HepG2 (cell line): ENCODE data around the gene MACROH2A1. TPM values are rescaled to one million over a fixed set of nuclear protein-coding genes. Genes with fewer than 3 reads are reported as not detected.

Experiments used
- GPN1 ChIP-seq: sonication (generic); formaldehyde crosslinking; IDR thresholded peaks from 2 replicates; pipeline ENCODE4 v1.5.1; 2020; ENCODE audit warnings: missing genetic modification reagents, borderline replicate concordance
- HHEX ChIP-seq: IDR thresholded peaks from 2 replicates; pipeline ENCODE4 v1.6.1; 2016; ENCODE audit warnings: control low read depth
- HNRNPLL ChIP-seq: fragments of 200-400 bp; formaldehyde crosslinking; IDR thresholded peaks from 2 replicates; pipeline ENCODE4 v1.6.1; 2017; ENCODE audit warnings: mild to moderate bottlenecking, low read depth, low read length; ENCODE audit not compliant: poor library complexity, severe bottlenecking
- NCOA5 ChIP-seq: sonication (generic); formaldehyde crosslinking; IDR thresholded peaks from 2 replicates; pipeline ENCODE4 v1.4.0; 2020; ENCODE audit warnings: missing genetic modification reagents
- NR3C1 ChIP-seq: sonication (generic); formaldehyde crosslinking; IDR thresholded peaks from 2 replicates; pipeline ENCODE4 v1.4.0; 2020; ENCODE audit warnings: missing genetic modification reagents
- SKI ChIP-seq: fragments of 450-650 bp; IDR thresholded peaks from one replicate; pipeline ENCODE4 v1.6.1; 2018; ENCODE audit warnings: mild to moderate bottlenecking; ENCODE audit not compliant: partially characterized antibody
- SP4 ChIP-seq: sonication (generic); formaldehyde crosslinking; IDR thresholded peaks from 2 replicates; pipeline ENCODE4 v1.8.1; 2023; ENCODE audit warnings: mild to moderate bottlenecking, missing genetic modification reagents
- TAF1 ChIP-seq: sonication (generic); formaldehyde crosslinking; IDR thresholded peaks from 2 replicates; pipeline ENCODE4 v1.4.0; 2020; ENCODE audit warnings: missing genetic modification reagents
- ZBTB21 ChIP-seq: sonication (generic); formaldehyde crosslinking; IDR thresholded peaks from 2 replicates; pipeline ENCODE4 v1.4.0; 2020; ENCODE audit warnings: missing genetic modification reagents
- ZBTB7A ChIP-seq: sonication (generic); formaldehyde crosslinking; IDR thresholded peaks from 2 replicates; pipeline ENCODE4 v1.8.0; 2022; ENCODE audit warnings: mild to moderate bottlenecking, missing genetic modification reagents
- ZFP36L2 ChIP-seq: sonication (generic); formaldehyde crosslinking; IDR thresholded peaks from 2 replicates; pipeline ENCODE4 v1.4.0; 2020; ENCODE audit warnings: missing genetic modification reagents
- ZNF138 ChIP-seq: sonication (generic); formaldehyde crosslinking; IDR thresholded peaks from 2 replicates; pipeline ENCODE4 v1.5.0; 2020; ENCODE audit warnings: mild to moderate bottlenecking, low read depth, missing genetic modification reagents
- ZNF232 ChIP-seq: sonication (generic); formaldehyde crosslinking; IDR thresholded peaks from 2 replicates; pipeline ENCODE4 v1.4.0; 2020; ENCODE audit warnings: missing genetic modification reagents, borderline replicate concordance
- ZNF589 ChIP-seq: sonication (generic); formaldehyde crosslinking; conservative IDR thresholded peaks from 2 replicates; pipeline ENCODE4 v1.8.0; 2022; ENCODE audit warnings: mild to moderate bottlenecking, moderate library complexity, missing genetic modification reagents
- ZNF616 ChIP-seq: sonication (generic); formaldehyde crosslinking; IDR thresholded peaks from 2 replicates; pipeline ENCODE4 v1.5.0; 2020; ENCODE audit warnings: low read depth, mild to moderate bottlenecking, missing genetic modification reagents
- polyA plus RNA-seq, 8 experiments: library from polyadenylated mRNA; depleted of rRNA in 3 of 8; stranded (reverse) in 7 of 8; unstranded in 1 of 8; fragments of >200 nt; fragmentation: Illumina TruSeq in 4 of 8; extraction: Trizol in 4 of 8; gene quantifications; 2 replicates each; pipeline versions ENCODE4 v1.2.1 to v1.2.3, GENCODE V29; 2011 to 2016; ENCODE audit warnings: low read depth in 4 of 8, missing spikeins in 1 of 8, mixed read lengths in 1 of 8; ENCODE audit not compliant: insufficient read depth in 1 of 8
- total RNA-seq, 5 experiments: library from RNA; depleted of rRNA; stranded (reverse); fragments of >200 nt; fragmentation: Illumina TruSeq; extraction: Trizol; gene quantifications; 2 replicates each; pipeline ENCODE4 v1.2.3, GENCODE V29; 2016; ENCODE audit warnings: low read depth in 1 of 5
- TF ChIP-seq, protein P1 (sequence below): sonication (generic); formaldehyde crosslinking; IDR thresholded peaks from 2 replicates; pipeline ENCODE4 v1.4.0; 2020; ENCODE audit warnings: missing genetic modification reagents
- TF ChIP-seq, protein P2 (sequence below): sonication (generic); formaldehyde crosslinking; conservative IDR thresholded peaks from 2 replicates; pipeline ENCODE4 v1.8.0; 2022; ENCODE audit warnings: mild to moderate bottlenecking, moderate library complexity, missing genetic modification reagents
- TF ChIP-seq, protein P3 (sequence below): sonication (generic); formaldehyde crosslinking; IDR thresholded peaks from 2 replicates; pipeline ENCODE4 v1.4.0; 2020; ENCODE audit warnings: missing genetic modification reagents, mild to moderate bottlenecking, borderline replicate concordance

MACROH2A1 gene
- total and polyA plus RNA-seq, 2 of the 13 experiments (the other 11 are each of a cell fraction or from before 2014, with no cell fraction given), result 69.1 to 158 TPM

DNA sequence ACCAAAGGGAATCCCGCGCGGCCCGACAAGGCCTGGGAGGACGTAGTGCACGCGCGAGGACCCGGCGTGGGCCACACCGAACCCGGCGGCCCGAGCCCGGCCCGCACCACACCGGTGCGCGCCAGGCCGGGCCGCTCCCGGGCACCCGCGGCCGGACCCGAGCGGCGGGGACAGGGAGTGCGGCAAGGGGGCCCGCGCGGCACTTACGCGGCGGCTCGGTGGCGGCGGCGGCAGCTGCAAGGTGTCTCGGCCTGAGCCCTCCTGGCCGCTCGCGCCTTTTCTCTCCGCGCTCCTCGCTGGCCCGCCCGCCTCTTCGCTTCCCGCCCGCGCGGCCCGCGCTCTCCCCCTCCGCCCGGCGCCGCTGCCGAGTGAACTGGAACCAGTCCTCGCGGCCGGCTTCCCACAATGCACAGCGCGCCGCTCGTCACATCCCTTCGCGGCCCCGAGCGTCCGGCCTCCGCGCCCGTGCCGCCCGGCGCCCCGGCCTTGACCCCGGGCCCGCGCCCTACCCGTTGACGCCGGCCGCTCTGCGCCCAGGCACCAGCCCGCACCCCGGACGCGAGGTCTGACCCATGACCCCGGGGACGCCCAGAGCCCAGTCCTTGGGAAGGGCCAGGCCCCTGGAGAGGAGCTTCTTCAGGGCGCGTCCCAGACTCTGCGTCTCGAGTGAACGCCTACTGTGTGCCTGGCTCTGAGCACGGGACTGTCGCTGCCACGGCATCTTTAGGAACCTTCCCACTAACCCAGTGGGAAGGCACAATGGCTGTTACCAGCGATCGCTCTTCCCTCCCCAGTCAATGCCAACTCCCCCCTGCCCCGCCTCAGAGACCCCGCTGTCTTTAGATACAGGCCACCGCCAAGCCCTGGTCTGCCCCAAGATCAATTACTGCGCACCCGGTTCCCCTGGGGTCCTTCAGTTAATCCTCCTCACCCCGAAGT lies at the start of gene MACROH2A1 (continued):
- no peak for TF ChIP-seq HHEX (CRISPR knock-in tag)
- TF ChIP-seq, protein P1, sequence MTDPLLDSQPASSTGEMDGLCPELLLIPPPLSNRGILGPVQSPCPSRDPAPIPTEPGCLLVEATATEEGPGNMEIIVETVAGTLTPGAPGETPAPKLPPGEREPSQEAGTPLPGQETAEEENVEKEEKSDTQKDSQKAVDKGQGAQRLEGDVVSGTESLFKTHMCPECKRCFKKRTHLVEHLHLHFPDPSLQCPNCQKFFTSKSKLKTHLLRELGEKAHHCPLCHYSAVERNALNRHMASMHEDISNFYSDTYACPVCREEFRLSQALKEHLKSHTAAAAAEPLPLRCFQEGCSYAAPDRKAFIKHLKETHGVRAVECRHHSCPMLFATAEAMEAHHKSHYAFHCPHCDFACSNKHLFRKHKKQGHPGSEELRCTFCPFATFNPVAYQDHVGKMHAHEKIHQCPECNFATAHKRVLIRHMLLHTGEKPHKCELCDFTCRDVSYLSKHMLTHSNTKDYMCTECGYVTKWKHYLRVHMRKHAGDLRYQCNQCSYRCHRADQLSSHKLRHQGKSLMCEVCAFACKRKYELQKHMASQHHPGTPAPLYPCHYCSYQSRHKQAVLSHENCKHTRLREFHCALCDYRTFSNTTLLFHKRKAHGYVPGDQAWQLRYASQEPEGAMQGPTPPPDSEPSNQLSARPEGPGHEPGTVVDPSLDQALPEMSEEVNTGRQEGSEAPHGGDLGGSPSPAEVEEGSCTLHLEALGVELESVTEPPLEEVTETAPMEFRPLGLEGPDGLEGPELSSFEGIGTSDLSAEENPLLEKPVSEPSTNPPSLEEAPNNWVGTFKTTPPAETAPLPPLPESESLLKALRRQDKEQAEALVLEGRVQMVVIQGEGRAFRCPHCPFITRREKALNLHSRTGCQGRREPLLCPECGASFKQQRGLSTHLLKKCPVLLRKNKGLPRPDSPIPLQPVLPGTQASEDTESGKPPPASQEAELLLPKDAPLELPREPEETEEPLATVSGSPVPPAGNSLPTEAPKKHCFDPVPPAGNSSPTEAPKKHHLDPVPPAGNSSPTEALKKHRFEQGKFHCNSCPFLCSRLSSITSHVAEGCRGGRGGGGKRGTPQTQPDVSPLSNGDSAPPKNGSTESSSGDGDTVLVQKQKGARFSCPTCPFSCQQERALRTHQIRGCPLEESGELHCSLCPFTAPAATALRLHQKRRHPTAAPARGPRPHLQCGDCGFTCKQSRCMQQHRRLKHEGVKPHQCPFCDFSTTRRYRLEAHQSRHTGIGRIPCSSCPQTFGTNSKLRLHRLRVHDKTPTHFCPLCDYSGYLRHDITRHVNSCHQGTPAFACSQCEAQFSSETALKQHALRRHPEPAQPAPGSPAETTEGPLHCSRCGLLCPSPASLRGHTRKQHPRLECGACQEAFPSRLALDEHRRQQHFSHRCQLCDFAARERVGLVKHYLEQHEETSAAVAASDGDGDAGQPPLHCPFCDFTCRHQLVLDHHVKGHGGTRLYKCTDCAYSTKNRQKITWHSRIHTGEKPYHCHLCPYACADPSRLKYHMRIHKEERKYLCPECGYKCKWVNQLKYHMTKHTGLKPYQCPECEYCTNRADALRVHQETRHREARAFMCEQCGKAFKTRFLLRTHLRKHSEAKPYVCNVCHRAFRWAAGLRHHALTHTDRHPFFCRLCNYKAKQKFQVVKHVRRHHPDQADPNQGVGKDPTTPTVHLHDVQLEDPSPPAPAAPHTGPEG, result peak; percentile 95
- peak; percentile 87 for TF ChIP-seq SKI
- TF ChIP-seq, protein P2, sequence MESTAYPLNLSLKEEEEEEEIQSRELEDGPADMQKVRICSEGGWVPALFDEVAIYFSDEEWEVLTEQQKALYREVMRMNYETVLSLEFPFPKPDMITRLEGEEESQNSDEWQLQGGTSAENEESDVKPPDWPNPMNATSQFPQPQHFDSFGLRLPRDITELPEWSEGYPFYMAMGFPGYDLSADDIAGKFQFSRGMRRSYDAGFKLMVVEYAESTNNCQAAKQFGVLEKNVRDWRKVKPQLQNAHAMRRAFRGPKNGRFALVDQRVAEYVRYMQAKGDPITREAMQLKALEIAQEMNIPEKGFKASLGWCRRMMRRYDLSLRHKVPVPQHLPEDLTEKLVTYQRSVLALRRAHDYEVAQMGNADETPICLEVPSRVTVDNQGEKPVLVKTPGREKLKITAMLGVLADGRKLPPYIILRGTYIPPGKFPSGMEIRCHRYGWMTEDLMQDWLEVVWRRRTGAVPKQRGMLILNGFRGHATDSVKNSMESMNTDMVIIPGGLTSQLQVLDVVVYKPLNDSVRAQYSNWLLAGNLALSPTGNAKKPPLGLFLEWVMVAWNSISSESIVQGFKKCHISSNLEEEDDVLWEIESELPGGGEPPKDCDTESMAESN, result peak; percentile 76; the same call in 1 of the 2 replicates
- peak; percentile 60 for TF ChIP-seq ZNF232
- 0 out of 2 replicates have a peak, but pooled peaks have one; percentile 53 for TF ChIP-seq ZFP36L2 (CRISPR knock-in tag)
- TF ChIP-seq, protein P3, sequence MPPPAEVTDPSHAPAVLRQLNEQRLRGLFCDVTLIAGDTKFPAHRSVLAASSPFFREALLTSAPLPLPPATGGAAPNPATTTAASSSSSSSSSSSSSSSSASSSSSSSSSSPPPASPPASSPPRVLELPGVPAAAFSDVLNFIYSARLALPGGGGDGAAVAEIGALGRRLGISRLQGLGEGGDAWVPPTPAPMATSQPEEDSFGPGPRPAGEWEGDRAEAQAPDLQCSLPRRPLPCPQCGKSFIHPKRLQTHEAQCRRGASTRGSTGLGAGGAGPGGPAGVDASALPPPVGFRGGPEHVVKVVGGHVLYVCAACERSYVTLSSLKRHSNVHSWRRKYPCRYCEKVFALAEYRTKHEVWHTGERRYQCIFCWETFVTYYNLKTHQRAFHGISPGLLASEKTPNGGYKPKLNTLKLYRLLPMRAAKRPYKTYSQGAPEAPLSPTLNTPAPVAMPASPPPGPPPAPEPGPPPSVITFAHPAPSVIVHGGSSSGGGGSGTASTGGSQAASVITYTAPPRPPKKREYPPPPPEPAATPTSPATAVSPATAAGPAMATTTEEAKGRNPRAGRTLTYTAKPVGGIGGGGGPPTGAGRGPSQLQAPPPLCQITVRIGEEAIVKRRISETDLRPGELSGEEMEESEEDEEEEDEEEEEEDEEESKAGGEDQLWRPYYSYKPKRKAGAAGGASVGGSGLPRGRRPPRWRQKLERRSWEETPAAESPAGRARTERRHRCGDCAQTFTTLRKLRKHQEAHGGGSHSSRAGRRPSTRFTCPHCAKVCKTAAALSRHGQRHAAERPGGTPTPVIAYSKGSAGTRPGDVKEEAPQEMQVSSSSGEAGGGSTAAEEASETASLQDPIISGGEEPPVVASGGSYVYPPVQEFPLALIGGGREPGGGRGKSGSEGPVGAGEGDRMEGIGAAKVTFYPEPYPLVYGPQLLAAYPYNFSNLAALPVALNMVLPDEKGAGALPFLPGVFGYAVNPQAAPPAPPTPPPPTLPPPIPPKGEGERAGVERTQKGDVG (CRISPR knock-in tag), result peak; percentile 50; the same call in 1 of the 2 replicates
- no peak for TF ChIP-seq ZNF616 (CRISPR knock-in tag)
- TF ChIP-seq ZNF138 (CRISPR knock-in tag), result 0 out of 2 replicates have a peak, but pooled peaks have one; percentile 72
- no peak for TF ChIP-seq HNRNPLL
- no peak for TF ChIP-seq NR3C1 (CRISPR knock-in tag)
- TF ChIP-seq NCOA5 (CRISPR knock-in tag), result no peak
- TF ChIP-seq ZNF589 (CRISPR knock-in tag), result 0 out of 2 replicates have a peak, but pooled peaks have one; percentile 38
- peak; percentile 40; the same call in 1 of the 2 replicates for TF ChIP-seq SP4 (CRISPR knock-in tag)
- TF ChIP-seq ZBTB21, result no peak
- TF ChIP-seq ZBTB7A (CRISPR knock-in tag), result peak; percentile 63; the same call in 1 of the 2 replicates
- TF ChIP-seq GPN1, result 0 out of 2 replicates have a peak, but pooled peaks have one; percentile 25
- TF ChIP-seq TAF1 (CRISPR knock-in tag), result peak; percentile 76
